ENCODE results near the gene UXS1. TPM values are rescaled to one million over a fixed set of nuclear protein-coding genes. Genes with fewer than 3 reads are reported as not detected.
A peak's percentile ranks its signal among the peaks of the same experiment; 100 is the strongest.

The UXS1 gene
- total and polyA plus RNA-seq, 9 of the 15 experiments (the other 6 are each of a cell fraction or from before 2014, with no cell fraction given): 5.8 to 25.8 (median 15.0) TPM

DNA sequence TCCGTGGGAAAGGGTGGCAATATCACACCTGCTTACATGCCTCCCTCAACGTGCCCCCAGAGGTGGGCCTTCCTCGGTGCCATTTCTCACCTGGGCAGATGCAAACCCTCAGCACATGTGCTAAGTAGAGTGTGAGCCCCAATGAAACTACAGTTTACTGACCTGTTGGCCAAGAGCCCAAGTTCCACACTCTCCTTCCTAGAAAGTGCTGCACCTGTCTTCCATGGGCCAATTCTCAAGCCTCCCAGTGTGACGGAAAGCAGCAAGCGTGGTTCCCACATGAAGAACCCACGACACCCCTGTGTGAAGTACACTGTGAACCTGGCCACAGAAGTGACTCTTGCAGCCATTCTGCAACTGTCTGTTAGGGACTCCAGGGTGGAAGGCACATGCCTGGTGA lies 73.7 kb downstream of the UXS1 start (continued):
- TF ChIP-seq, protein P1, sequence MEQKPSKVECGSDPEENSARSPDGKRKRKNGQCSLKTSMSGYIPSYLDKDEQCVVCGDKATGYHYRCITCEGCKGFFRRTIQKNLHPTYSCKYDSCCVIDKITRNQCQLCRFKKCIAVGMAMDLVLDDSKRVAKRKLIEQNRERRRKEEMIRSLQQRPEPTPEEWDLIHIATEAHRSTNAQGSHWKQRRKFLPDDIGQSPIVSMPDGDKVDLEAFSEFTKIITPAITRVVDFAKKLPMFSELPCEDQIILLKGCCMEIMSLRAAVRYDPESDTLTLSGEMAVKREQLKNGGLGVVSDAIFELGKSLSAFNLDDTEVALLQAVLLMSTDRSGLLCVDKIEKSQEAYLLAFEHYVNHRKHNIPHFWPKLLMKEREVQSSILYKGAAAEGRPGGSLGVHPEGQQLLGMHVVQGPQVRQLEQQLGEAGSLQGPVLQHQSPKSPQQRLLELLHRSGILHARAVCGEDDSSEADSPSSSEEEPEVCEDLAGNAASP (IDR thresholded peaks at IDR 0.05): no peak
- TF ChIP-seq MBD2 (IDR thresholded peaks at IDR 0.05; ENCODE audit: borderline replicate concordance, low read depth) (no peak), FOSL1 (tag; conservative IDR thresholded peaks at IDR 0.05) (no peak), CBX3 (IDR thresholded peaks at IDR 0.05; ENCODE audit: borderline replicate concordance in 1 of 2, low read length in 2 of 2) (no peak)

DNA sequence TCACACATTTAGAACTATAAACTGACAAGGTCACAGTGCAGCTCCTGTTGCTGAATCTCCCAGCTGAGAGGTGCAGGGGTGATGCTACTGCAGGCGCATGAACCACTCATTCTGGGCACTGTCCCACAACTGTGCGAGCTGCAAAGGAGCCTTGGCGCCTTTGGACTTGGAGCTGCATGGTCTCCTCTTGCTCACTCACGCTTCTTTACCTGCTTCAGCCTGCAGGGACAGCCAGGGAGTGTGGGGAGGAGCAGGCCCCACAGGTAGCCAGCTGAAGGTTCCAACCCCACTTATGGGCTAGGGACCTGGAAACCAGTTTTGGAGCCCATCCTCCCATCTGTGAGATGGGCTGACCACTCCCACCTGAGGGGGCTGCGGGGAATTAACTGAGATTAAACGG lies 75.0 kb downstream of the UXS1 start:
- Histone ChIP-seq H3K4me2 (ENCODE audit: insufficient read depth, low read length) (no peak overlapping the region), H3K9ac (ENCODE audit: insufficient read depth in 1 of 2, low read depth in 2 of 2, low read length in 2 of 2) (0 out of 4 replicates have a peak overlapping the region, but pooled peaks of 1 of the 2 experiments have one; percentile 39), H3K4me3 (no peak overlapping the region), H3K9me1 (ENCODE audit: control insufficient read depth, insufficient read depth, low read length) (no peaks in the 10 kb centered on the region), H4K20me1 (replicated peaks; ENCODE audit: control insufficient read depth, insufficient read depth, low read length) (peaks cover 18% of the 10 kb centered on the region; the same call in 1 of the 2 replicates), H2AFZ (ENCODE audit: low read depth, low read length) (no peak overlapping the region), H3K36me3 (ENCODE audit: control insufficient read depth, insufficient read depth, low read length) (peaks cover 54% of the 10 kb centered on the region), H3K27me3 (ENCODE audit: control insufficient read depth in 2 of 2, insufficient read depth in 2 of 2, low read length in 2 of 2) (no peaks in the 10 kb centered on the region), H3K79me2 (ENCODE audit: control insufficient read depth, insufficient read depth, low read length) (0 out of 3 replicates have a peak, but pooled peaks cover 2% of the 10 kb centered on the region), H3K27ac (ENCODE audit: extremely low read depth, low read depth, low read length) (no peak overlapping the region), H3K4me1 (replicated peaks in 1 of 2; ENCODE audit: control insufficient read depth in 2 of 2, insufficient read depth in 2 of 2, low read length in 2 of 2) (peaks cover 10 to 25% of the 10 kb centered on the region in 2 experiments; a peak in 4 of 5 replicates), H3K9me3 (replicated peaks; ENCODE audit: control insufficient read depth, insufficient read depth, low read depth, low read length) (no peaks in the 10 kb centered on the region)
- intact Hi-C loops (cut with micrococcal nuclease): loop anchor here (5.0 kb wide), 1 partner anchor 73 kb away; the partner anchor contains the start of gene UXS1
- no peak for DNase-seq (ENCODE audit: extremely low read depth in 1 of 4, low spot score in 3 of 4)
- 91% methylated on average over 6 of the region's 6 CpGs for WGBS (ENCODE audit: insufficient coverage, low coverage, missing lambda C conversion rate)
- no TSS peak for BruUV-seq (replicated peaks)
- in situ Hi-C loops (cut with MboI): no loop called here
- no peak for ATAC-seq
- POLR2A ChIA-PET: no interaction called here
- CTCF ChIA-PET (ENCODE audit: low intra/inter-chr PET ratio): no interaction called here
- FAIRE-seq: no peak
- TF ChIP-seq TEAD2 (tag; IDR thresholded peaks at IDR 0.05): no peak
- TF ChIP-seq CCNT2 (IDR thresholded peaks at IDR 0.05; ENCODE audit: borderline replicate concordance, extremely low read depth, insufficient read length, low read depth, low read length): no peak
- no peak for TF ChIP-seq ZSCAN32 (CRISPR knock-in tag; IDR thresholded peaks at IDR 0.05)
- no peak for TF ChIP-seq ZSCAN29 (IDR thresholded peaks at IDR 0.05)
- TF ChIP-seq ZBTB17 (CRISPR knock-in tag; IDR thresholded peaks at IDR 0.05): no peak
- TF ChIP-seq CBFB (CRISPR knock-in tag; IDR thresholded peaks at IDR 0.05): no peak
- TF ChIP-seq, protein P2, sequence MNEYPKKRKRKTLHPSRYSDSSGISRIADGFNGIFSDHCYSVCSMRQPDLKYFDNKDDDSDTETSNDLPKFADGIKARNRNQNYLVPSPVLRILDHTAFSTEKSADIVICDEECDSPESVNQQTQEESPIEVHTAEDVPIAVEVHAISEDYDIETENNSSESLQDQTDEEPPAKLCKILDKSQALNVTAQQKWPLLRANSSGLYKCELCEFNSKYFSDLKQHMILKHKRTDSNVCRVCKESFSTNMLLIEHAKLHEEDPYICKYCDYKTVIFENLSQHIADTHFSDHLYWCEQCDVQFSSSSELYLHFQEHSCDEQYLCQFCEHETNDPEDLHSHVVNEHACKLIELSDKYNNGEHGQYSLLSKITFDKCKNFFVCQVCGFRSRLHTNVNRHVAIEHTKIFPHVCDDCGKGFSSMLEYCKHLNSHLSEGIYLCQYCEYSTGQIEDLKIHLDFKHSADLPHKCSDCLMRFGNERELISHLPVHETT (CRISPR knock-in tag; conservative IDR thresholded peaks at IDR 0.05 in 1 of 2, IDR thresholded peaks at IDR 0.05 in 1 of 2): no peak
- TF ChIP-seq KLF13 (tag; IDR thresholded peaks at IDR 0.05; ENCODE audit: borderline replicate concordance, low read depth): no peak
- TF ChIP-seq DACH1 (IDR thresholded peaks at IDR 0.05; ENCODE audit: partially characterized antibody): no peak
- TF ChIP-seq, protein P3, sequence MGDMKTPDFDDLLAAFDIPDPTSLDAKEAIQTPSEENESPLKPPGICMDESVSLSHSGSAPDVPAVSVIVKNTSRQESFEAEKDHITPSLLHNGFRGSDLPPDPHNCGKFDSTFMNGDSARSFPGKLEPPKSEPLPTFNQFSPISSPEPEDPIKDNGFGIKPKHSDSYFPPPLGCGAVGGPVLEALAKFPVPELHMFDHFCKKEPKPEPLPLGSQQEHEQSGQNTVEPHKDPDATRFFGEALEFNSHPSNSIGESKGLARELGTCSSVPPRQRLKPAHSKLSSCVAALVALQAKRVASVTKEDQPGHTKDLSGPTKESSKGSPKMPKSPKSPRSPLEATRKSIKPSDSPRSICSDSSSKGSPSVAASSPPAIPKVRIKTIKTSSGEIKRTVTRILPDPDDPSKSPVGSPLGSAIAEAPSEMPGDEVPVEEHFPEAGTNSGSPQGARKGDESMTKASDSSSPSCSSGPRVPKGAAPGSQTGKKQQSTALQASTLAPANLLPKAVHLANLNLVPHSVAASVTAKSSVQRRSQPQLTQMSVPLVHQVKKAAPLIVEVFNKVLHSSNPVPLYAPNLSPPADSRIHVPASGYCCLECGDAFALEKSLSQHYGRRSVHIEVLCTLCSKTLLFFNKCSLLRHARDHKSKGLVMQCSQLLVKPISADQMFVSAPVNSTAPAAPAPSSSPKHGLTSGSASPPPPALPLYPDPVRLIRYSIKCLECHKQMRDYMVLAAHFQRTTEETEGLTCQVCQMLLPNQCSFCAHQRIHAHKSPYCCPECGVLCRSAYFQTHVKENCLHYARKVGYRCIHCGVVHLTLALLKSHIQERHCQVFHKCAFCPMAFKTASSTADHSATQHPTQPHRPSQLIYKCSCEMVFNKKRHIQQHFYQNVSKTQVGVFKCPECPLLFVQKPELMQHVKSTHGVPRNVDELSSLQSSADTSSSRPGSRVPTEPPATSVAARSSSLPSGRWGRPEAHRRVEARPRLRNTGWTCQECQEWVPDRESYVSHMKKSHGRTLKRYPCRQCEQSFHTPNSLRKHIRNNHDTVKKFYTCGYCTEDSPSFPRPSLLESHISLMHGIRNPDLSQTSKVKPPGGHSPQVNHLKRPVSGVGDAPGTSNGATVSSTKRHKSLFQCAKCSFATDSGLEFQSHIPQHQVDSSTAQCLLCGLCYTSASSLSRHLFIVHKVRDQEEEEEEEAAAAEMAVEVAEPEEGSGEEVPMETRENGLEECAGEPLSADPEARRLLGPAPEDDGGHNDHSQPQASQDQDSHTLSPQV (IDR thresholded peaks at IDR 0.05): no peak
- TF ChIP-seq MAFF (IDR thresholded peaks at IDR 0.05; ENCODE audit: low read length): no peak

All from K562 (cell line).